ENCODE measurements around the gene SETD9. TPM values are rescaled to one million over a fixed set of nuclear protein-coding genes. Genes with fewer than 3 reads are reported as not detected.

Gene SETD9
- total and polyA plus RNA-seq, 2 of the 13 experiments (the other 11 are each of a cell fraction or from before 2014, with no cell fraction given) = 4.8 to 17.8 TPM

DNA sequence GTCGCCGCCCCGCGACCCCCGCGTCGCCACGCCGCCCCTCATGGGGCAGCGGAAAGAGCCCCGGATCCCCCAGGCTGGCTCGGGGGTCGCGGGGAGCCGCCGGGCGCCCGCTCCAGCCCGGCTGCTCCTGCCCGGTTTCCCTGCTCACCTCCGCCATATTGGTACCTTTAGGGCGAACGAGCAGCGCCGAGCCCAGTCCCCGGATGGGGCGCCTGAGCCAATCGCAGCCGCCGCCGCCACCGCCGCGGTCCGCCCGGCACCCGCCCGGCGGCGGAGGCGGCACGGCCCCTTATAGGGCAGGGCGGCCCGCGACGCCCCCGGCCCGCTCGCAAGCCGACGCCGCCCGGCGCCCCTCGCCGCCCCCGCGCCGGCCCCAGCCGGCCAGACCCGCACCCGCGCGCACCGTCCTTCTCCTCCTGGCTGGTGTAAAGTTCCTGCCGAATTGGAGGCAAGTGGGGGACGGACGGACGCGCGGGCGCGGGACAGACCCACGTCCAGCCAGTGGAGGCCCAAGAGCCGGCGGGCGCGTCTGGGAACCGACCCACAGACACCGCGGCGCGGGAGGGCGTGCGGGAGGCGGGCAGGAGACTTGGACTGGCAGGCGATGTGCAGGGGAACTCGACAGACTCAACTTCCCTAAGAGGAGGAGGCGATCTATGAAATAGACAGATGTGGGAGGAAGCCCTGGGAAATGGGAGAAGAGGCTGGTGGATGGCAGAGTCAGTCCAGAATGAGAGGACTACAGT lies 42.7 kb downstream of the SETD9 start, which contains the start of gene MIER3 (continued):
- TF ChIP-seq, protein P1, sequence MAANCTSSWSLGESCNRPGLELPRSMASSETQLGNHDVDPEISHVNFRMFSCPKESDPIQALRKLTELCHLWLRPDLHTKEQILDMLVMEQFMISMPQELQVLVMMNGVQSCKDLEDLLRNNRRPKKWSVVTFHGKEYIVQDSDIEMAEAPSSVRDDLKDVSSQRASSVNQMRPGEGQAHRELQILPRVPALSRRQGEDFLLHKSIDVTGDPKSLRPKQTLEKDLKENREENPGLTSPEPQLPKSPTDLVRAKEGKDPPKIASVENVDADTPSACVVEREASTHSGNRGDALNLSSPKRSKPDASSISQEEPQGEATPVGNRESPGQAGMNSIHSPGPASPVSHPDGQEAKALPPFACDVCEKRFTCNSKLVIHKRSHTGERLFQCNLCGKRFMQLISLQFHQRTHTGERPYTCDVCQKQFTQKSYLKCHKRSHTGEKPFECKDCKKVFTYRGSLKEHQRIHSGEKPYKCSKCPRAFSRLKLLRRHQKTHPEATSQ (CRISPR knock-in tag; IDR thresholded peaks at IDR 0.05; ENCODE audit: borderline replicate concordance) = no peak
- TF ChIP-seq ZNF788 (CRISPR knock-in tag; IDR thresholded peaks at IDR 0.05; ENCODE audit: borderline replicate concordance) (0 out of 2 replicates have a peak, but pooled peaks have one; percentile 70), ZNF432 (CRISPR knock-in tag; IDR thresholded peaks at IDR 0.05; ENCODE audit: borderline replicate concordance) (no peak), POLR2G (IDR thresholded peaks at IDR 0.05; ENCODE audit: low read depth, low read length) (peak; percentile 72), TEAD3 (CRISPR knock-in tag; optimal IDR thresholded peaks at IDR 0.05; ENCODE audit: borderline replicate concordance) (no peak), MED13 (CRISPR knock-in tag; IDR thresholded peaks at IDR 0.05) (no peak), SRF (IDR thresholded peaks at IDR 0.05; ENCODE audit: low read depth, low read length) (no peak), NFRKB (IDR thresholded peaks at IDR 0.05) (no peak), CEBPB (IDR thresholded peaks at IDR 0.05; ENCODE audit: borderline replicate concordance, low read depth, low read length) (no peak), ZNF564 (CRISPR knock-in tag; IDR thresholded peaks at IDR 0.05) (no peak), HOXA9 (CRISPR knock-in tag; IDR thresholded peaks at IDR 0.05; ENCODE audit: borderline replicate concordance) (no peak)
- TF ChIP-seq, protein P2, sequence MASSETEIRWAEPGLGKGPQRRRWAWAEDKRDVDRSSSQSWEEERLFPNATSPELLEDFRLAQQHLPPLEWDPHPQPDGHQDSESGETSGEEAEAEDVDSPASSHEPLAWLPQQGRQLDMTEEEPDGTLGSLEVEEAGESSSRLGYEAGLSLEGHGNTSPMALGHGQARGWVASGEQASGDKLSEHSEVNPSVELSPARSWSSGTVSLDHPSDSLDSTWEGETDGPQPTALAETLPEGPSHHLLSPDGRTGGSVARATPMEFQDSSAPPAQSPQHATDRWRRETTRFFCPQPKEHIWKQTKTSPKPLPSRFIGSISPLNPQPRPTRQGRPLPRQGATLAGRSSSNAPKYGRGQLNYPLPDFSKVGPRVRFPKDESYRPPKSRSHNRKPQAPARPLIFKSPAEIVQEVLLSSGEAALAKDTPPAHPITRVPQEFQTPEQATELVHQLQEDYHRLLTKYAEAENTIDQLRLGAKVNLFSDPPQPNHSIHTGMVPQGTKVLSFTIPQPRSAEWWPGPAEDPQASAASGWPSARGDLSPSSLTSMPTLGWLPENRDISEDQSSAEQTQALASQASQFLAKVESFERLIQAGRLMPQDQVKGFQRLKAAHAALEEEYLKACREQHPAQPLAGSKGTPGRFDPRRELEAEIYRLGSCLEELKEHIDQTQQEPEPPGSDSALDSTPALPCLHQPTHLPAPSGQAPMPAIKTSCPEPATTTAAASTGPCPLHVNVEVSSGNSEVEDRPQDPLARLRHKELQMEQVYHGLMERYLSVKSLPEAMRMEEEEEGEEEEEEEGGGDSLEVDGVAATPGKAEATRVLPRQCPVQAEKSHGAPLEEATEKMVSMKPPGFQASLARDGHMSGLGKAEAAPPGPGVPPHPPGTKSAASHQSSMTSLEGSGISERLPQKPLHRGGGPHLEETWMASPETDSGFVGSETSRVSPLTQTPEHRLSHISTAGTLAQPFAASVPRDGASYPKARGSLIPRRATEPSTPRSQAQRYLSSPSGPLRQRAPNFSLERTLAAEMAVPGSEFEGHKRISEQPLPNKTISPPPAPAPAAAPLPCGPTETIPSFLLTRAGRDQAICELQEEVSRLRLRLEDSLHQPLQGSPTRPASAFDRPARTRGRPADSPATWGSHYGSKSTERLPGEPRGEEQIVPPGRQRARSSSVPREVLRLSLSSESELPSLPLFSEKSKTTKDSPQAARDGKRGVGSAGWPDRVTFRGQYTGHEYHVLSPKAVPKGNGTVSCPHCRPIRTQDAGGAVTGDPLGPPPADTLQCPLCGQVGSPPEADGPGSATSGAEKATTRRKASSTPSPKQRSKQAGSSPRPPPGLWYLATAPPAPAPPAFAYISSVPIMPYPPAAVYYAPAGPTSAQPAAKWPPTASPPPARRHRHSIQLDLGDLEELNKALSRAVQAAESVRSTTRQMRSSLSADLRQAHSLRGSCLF (CRISPR knock-in tag; IDR thresholded peaks at IDR 0.05; ENCODE audit: borderline replicate concordance) = no peak
- TF ChIP-seq, protein P3, sequence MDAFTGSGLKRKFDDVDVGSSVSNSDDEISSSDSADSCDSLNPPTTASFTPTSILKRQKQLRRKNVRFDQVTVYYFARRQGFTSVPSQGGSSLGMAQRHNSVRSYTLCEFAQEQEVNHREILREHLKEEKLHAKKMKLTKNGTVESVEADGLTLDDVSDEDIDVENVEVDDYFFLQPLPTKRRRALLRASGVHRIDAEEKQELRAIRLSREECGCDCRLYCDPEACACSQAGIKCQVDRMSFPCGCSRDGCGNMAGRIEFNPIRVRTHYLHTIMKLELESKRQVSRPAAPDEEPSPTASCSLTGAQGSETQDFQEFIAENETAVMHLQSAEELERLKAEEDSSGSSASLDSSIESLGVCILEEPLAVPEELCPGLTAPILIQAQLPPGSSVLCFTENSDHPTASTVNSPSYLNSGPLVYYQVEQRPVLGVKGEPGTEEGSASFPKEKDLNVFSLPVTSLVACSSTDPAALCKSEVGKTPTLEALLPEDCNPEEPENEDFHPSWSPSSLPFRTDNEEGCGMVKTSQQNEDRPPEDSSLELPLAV (CRISPR knock-in tag; conservative IDR thresholded peaks at IDR 0.05; ENCODE audit: low read depth) = no peak
- TF ChIP-seq, protein P4, sequence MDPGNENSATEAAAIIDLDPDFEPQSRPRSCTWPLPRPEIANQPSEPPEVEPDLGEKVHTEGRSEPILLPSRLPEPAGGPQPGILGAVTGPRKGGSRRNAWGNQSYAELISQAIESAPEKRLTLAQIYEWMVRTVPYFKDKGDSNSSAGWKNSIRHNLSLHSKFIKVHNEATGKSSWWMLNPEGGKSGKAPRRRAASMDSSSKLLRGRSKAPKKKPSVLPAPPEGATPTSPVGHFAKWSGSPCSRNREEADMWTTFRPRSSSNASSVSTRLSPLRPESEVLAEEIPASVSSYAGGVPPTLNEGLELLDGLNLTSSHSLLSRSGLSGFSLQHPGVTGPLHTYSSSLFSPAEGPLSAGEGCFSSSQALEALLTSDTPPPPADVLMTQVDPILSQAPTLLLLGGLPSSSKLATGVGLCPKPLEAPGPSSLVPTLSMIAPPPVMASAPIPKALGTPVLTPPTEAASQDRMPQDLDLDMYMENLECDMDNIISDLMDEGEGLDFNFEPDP (CRISPR knock-in tag; conservative IDR thresholded peaks at IDR 0.05) = no peak
- TF ChIP-seq, protein P5, sequence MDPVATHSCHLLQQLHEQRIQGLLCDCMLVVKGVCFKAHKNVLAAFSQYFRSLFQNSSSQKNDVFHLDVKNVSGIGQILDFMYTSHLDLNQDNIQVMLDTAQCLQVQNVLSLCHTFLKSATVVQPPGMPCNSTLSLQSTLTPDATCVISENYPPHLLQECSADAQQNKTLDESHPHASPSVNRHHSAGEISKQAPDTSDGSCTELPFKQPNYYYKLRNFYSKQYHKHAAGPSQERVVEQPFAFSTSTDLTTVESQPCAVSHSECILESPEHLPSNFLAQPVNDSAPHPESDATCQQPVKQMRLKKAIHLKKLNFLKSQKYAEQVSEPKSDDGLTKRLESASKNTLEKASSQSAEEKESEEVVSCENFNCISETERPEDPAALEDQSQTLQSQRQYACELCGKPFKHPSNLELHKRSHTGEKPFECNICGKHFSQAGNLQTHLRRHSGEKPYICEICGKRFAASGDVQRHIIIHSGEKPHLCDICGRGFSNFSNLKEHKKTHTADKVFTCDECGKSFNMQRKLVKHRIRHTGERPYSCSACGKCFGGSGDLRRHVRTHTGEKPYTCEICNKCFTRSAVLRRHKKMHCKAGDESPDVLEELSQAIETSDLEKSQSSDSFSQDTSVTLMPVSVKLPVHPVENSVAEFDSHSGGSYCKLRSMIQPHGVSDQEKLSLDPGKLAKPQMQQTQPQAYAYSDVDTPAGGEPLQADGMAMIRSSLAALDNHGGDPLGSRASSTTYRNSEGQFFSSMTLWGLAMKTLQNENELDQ (CRISPR knock-in tag; IDR thresholded peaks at IDR 0.05; ENCODE audit: borderline replicate concordance) = no peak

Measured in HepG2 (cell line).